Aortic smooth muscle cell (primary cell): ENCODE measurements around the gene PXT1. TPM values are rescaled to one million over a fixed set of nuclear protein-coding genes. Genes with fewer than 3 reads are reported as not detected.

ENCODE experiments used
- total RNA-seq: library from RNA; depleted of rRNA; stranded (reverse); fragments of >200 nt; gene quantifications from 2 replicates; pipeline ENCODE4 v1.2.3, GENCODE V29; 2014

The PXT1 gene
- under 0.01 TPM in 1 of 2 replicates, not detected in the other for total RNA-seq

GRCh38 chr6:36442671-36443470, at the start of gene PXT1, which contains the start of gene KCTD20:
Gene PXT1 (minus strand): TSS chr6:36442854. CDS start chr6:36426082, 16,772 bp downstream.
Gene KCTD20 (plus strand): TSS chr6:36443000. CDS start chr6:36470098, 27,098 bp downstream.

GRCh38 chr6:36387440-36388303, 55.0 kb downstream of the PXT1 start, which contains the start of gene ETV7:
Gene ETV7 (minus strand): TSS chr6:36387669. CDS start chr6:36387541, 128 bp downstream.

Other genes starting within 250 kb of the PXT1 start
- gene BRPF3, start 246.1 kb downstream of the PXT1 start, total RNA-seq = 7.7 and 10.7 TPM in 2 replicates
- gene PNPLA1, start 172.8 kb downstream of the PXT1 start, total RNA-seq = 0.12 TPM in 1 of 2 replicates, not detected in the other
- gene BNIP5, start 106.0 kb downstream of the PXT1 start, total RNA-seq = not detected in 2 replicates
- gene ETV7, start 55.2 kb downstream of the PXT1 start, total RNA-seq = under 0.01 and 0.37 TPM in 2 replicates
- 45.8 and 48.3 TPM in 2 replicates for gene KCTD20, start 146 bp upstream of the PXT1 start, total RNA-seq
- gene STK38, start 104.6 kb upstream of the PXT1 start, total RNA-seq = 13.2 and 19.0 TPM in 2 replicates
- gene SRSF3, start 151.5 kb upstream of the PXT1 start, total RNA-seq = 181 and 204 TPM in 2 replicates
- 162 and 268 TPM in 2 replicates for gene CDKN1A, start 235.9 kb upstream of the PXT1 start, total RNA-seq